Subcutaneous adipose tissue (tissue), 4 donors: ENCODE measurements around the gene SURF6. TPM values are rescaled to one million over a fixed set of nuclear protein-coding genes. Genes with fewer than 3 reads are reported as not detected.

Experiments
- CTCF ChIP-seq: fragments of 450-650 bp; IDR thresholded peaks from one replicate; pipeline ENCODE4 v1.5.1; 2016; ENCODE audit warnings: low read depth, mild to moderate bottlenecking, control low read depth, antibody characterized with exemption, moderate library complexity
- total RNA-seq, 4 donors: library from RNA; depleted of rRNA; stranded (reverse); fragments of >200 nt; gene quantifications; one replicate each; pipeline ENCODE4 v1.1.0, GENCODE V29; 2016

The SURF6 gene
- total RNA-seq, 4 donors from 2014 or later = 7.6 to 27.5 (median 10.4) TPM

DNA sequence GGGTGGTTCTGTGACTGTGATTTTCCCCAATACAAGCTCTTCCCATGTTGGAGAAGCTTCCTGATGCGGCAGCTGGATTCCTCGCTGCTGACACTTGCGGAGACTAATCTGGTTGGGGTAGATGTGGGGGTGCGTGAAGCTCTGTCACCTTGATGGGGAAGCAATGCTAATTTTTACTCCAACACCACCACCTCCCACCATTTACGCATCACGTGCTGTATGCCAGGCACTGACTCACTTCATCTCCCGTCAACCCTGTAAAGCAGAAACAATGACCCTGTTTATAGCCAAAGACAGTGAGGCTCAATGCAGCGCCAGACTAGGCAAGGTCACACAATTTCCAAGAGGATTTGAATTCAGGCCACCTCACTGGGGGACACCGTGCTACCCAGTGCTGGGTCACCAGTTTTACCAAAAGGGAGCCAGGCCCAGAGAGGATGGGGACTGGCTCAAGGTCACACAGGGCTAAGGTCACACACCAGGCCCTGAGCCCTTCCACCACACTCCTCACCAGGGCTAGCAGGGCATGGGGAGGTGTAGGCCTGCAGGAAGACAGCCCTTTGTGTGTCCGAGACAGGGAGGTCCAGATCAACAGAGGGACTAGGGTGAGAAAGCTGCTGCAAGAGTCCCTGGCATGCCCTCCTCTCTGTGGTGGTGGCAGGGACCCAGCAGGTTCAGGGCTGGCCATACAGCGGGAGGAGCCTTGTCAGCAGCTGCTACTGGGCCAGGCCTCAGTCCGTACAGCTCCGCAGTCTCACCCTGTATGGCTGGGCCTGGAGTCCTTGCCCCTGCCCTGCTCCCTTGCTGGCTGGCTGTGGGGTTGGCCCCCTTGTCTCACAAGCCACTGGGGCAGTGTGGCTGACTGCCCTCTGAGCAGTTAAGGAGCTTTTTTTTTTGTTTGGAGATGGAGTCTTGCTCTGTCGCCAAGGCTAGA, 43.4 kb upstream of the SURF6 start:
- TF ChIP-seq CTCF = no peak

- no peak for TF ChIP-seq CTCF
Measured at GRCh38 chr9:133378408-133378962, 42.5 kb upstream of the SURF6 start.

GRCh38 chr9:133377721-133378216, 41.8 kb upstream of the SURF6 start:
- TF ChIP-seq CTCF = no peak

GRCh38 chr9:133375724-133376654, 40.0 kb upstream of the SURF6 start, which contains the start of the genes STKLD1 and SURF4:
STKLD1 (plus strand) TSS chr9:133376366; CDS start chr9:133376474, 108 bp downstream.
SURF4 (minus strand) TSS chr9:133376060; CDS start chr9:133375969, 91 bp downstream.
- no peak for TF ChIP-seq CTCF

DNA sequence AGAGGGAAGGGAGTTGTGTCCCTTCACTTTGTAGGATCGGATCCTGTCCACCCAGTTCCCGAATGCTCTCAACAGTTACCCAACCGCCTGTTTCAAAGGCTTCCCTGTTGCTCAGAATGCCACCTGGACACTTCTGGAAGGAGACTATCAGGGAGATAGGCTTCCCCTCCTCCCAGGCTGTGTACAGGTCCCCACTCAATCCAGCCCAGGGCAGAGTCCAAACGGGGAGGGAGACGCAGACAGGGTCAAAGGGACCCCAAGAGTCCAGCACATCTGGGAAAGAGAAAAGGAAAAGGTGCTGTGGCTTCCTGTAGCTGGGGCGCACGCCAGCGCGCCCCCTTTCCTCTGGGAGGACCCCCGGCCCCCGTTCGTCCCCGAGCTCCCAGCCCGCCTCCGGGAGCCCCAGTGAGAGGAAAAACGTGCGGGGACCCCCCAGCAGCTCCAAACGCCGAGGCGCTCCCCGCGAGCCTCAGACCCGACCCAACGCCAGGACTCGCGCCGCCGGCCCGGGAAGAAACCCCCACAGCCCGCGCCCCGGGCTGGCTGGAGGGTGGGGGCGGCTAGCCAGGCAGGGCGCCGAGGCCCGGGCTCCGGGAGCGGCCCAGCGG, 39.2 kb upstream of the SURF6 start:
- TF ChIP-seq CTCF = no peak

GRCh38 chr9:133374612-133375115, 38.7 kb upstream of the SURF6 start:
- TF ChIP-seq CTCF = no peak
